GM12878 (cell line): Measurements from ENCODE around the gene RAD51B. TPM values are rescaled to one million over a fixed set of nuclear protein-coding genes. Genes with fewer than 3 reads are reported as not detected.

Experiments
- ATAC-seq: fragments of 200-7000 bp; cut with Tn5 transposase; 3 replicates; pipeline ENCODE4 v1.9.1; 2020; ENCODE audit warnings: mild to moderate bottlenecking, moderate library complexity
- BruUV-seq: library from RNA; stranded (reverse); fragments of 400-500 nt; replicated peaks from 2 replicates; lab custom pipeline; 2021; lab: Mats Ljungman, UMichigan
- CTCF ChIA-PET: fragments of 300-600 bp; sonication (Branson Sonifier 250); formaldehyde crosslinking; extraction: SDS; loops from one replicate; lab custom pipeline; 2021; ENCODE audit warnings: inconsistent platforms; lab: Yijun Ruan, JAX
- POLR2A ChIA-PET: fragments of 350-600 bp; formaldehyde crosslinking; extraction: SDS; loops from one replicate; lab custom pipeline; 2021; ENCODE audit warnings: inconsistent platforms; lab: Charles Lee
- RAD21 ChIA-PET: fragments of 300-600 bp; sonication (Branson Sonifier 250); formaldehyde crosslinking; loops from one replicate; lab custom pipeline; 2023; ENCODE audit warnings: antibody characterized with exemption; ENCODE audit not compliant: unreplicated experiment; lab: Charles Lee
- SMC1A ChIA-PET: fragments of 300-600 bp; sonication (Branson Sonifier 250); formaldehyde crosslinking; loops from one replicate; lab custom pipeline; 2023; ENCODE audit not compliant: unreplicated experiment, uncharacterized antibody; lab: Charles Lee
- DNase-seq: peaks from one replicate; pipeline ENCODE4 v3.0.0-alpha.2; 2011; ENCODE audit warnings: low read depth, low spot score
- FAIRE-seq: peaks from 3 replicates; lab custom pipeline; 2011; peaks lifted over from hg19 to GRCh38; lab: Jason Lieb, UNC
- H2AFZ ChIP-seq: 2 replicates; pipeline ENCODE4 v1.6.0; 2011; ENCODE audit warnings: low read depth, low read length, control low read depth; ENCODE audit not compliant: control insufficient read depth
- H3K27ac ChIP-seq: 2 replicates; pipeline ENCODE4 v1.5.1; 2011; ENCODE audit warnings: control low read depth; ENCODE audit not compliant: control insufficient read depth, insufficient read depth
- H3K27me3 ChIP-seq, 2 experiments: replicated peaks in 1 of 2; 2 replicates each; pipeline versions ENCODE4 v1.6.0 to v1.6.1; 2011; ENCODE audit warnings: low read length in 1 of 2; ENCODE audit not compliant: control insufficient read depth in 2 of 2, insufficient read depth in 2 of 2
- H3K36me3 ChIP-seq, 2 experiments: 2 replicates each; pipeline ENCODE4 v1.5.1; 2011; ENCODE audit warnings: low read length in 1 of 2; ENCODE audit not compliant: control insufficient read depth in 2 of 2, insufficient read depth in 2 of 2
- H3K4me1 ChIP-seq: 2 replicates; pipeline ENCODE4 v1.6.1; 2011; ENCODE audit warnings: mild to moderate bottlenecking, low read length, moderate library complexity, mixed read lengths; ENCODE audit not compliant: control insufficient read depth, insufficient read depth
- H3K4me2 ChIP-seq: 2 replicates; pipeline ENCODE4 v1.6.0; 2011; ENCODE audit warnings: control low read depth; ENCODE audit not compliant: control insufficient read depth, insufficient read depth
- H3K4me3 ChIP-seq: fragments of 200-600 bp; sonication (generic); 2 replicates; pipeline ENCODE4 v1.5.1; 2016
- H3K79me2 ChIP-seq: 2 replicates; pipeline ENCODE4 v1.6.0; 2011; ENCODE audit warnings: low read length; ENCODE audit not compliant: control insufficient read depth, insufficient read depth
- H3K9ac ChIP-seq: 2 replicates; pipeline ENCODE4 v1.8.0; 2011; ENCODE audit warnings: low read length, control low read depth, mixed read lengths; ENCODE audit not compliant: control insufficient read depth, insufficient read depth
- H3K9me3 ChIP-seq: replicated peaks from 3 replicates; pipeline ENCODE4 v1.5.1; 2011; ENCODE audit warnings: mild to moderate bottlenecking, low read length; ENCODE audit not compliant: control insufficient read depth, insufficient read depth
- H4K20me1 ChIP-seq: 2 replicates; pipeline ENCODE4 v1.6.0; 2011; ENCODE audit not compliant: control insufficient read depth, insufficient read depth
- ATF7 ChIP-seq: fragments of 450-650 bp; IDR thresholded peaks from 2 replicates; pipeline ENCODE4 v1.6.1; 2016; ENCODE audit warnings: low read depth, mild to moderate bottlenecking
- CBX3 ChIP-seq: fragments of 200-600 bp; sonication (generic); IDR thresholded peaks from 2 replicates; pipeline ENCODE4 v1.6.1; 2016; ENCODE audit warnings: low read depth, borderline replicate concordance
- CHD2 ChIP-seq: IDR thresholded peaks from 2 replicates; pipeline ENCODE4 v1.6.1; 2011; ENCODE audit warnings: low read depth, low read length, improper control_type of control experiment, borderline replicate concordance
- CREB1 ChIP-seq: IDR thresholded peaks from 2 replicates; pipeline ENCODE4 v1.6.1; 2012; ENCODE audit warnings: low read depth, mild to moderate bottlenecking, inconsistent platforms
- EGR1 ChIP-seq, 2 experiments: IDR thresholded peaks; 1 replicate in 1 of 2; 2 replicates in 1 of 2; pipeline ENCODE4 v1.6.1; 2011 to 2012; ENCODE audit warnings: low read depth in 2 of 2, low read length in 2 of 2, borderline replicate concordance in 1 of 2, mild to moderate bottlenecking in 1 of 2, moderate library complexity in 1 of 2
- ESRRA ChIP-seq: IDR thresholded peaks from 2 replicates; pipeline ENCODE4 v1.6.1; 2012; ENCODE audit warnings: mild to moderate bottlenecking, low read length, improper control_type of control experiment
- EZH2 ChIP-seq: IDR thresholded peaks from 2 replicates; pipeline ENCODE4 v1.6.1; 2012; ENCODE audit warnings: low read depth, mild to moderate bottlenecking, control low read depth, inconsistent platforms, low read length, borderline replicate concordance; ENCODE audit not compliant: control insufficient read depth
- HDAC6 ChIP-seq: fragments of 200-600 bp; sonication (generic); IDR thresholded peaks from one replicate; pipeline ENCODE4 v1.8.0; 2017; ENCODE audit warnings: antibody characterized with exemption; ENCODE audit not compliant: unreplicated experiment
- MYB ChIP-seq: fragments of 150-350 bp; IDR thresholded peaks from 2 replicates; pipeline ENCODE4 v1.6.1; 2014; ENCODE audit warnings: mild to moderate bottlenecking, low read depth, low read length, borderline replicate concordance
- NR2C2 ChIP-seq: IDR thresholded peaks from 2 replicates; pipeline ENCODE4 v1.6.1; 2011; ENCODE audit warnings: borderline replicate concordance, low read depth; ENCODE audit not compliant: control insufficient read depth, insufficient read length
- POU2F2 ChIP-seq: IDR thresholded peaks from 3 replicates; pipeline ENCODE4 v1.6.1; 2011; ENCODE audit warnings: low read depth, mild to moderate bottlenecking, low read length, borderline replicate concordance
- RBBP5 ChIP-seq: fragments of 200-600 bp; sonication (generic); conservative IDR thresholded peaks from 2 replicates; pipeline ENCODE4 v1.6.1; 2016
- RCOR1 ChIP-seq: conservative IDR thresholded peaks from 2 replicates; pipeline ENCODE4 v1.6.1; 2012; ENCODE audit warnings: low read depth, low read length, improper control_type of control experiment
- SMAD1 ChIP-seq: fragments of 450-650 bp; IDR thresholded peaks from 2 replicates; pipeline ENCODE4 v1.6.1; 2018; ENCODE audit warnings: mild to moderate bottlenecking, low read depth; ENCODE audit not compliant: partially characterized antibody
- SPI1 ChIP-seq: IDR thresholded peaks from 2 replicates; pipeline ENCODE4 v1.6.1; 2011; ENCODE audit warnings: low read depth, mild to moderate bottlenecking, low read length, moderate library complexity, borderline replicate concordance; ENCODE audit not compliant: insufficient read depth
- TCF12 ChIP-seq: IDR thresholded peaks from 2 replicates; pipeline ENCODE4 v1.6.1; 2011; ENCODE audit warnings: low read depth, mild to moderate bottlenecking, low read length
- USF2 ChIP-seq: IDR thresholded peaks from 2 replicates; pipeline ENCODE4 v1.6.1; 2011; ENCODE audit warnings: low read depth, low read length, improper control_type of control experiment, borderline replicate concordance
- WGBS: methylation state at CpG from one replicate; pipeline ENCODE4 v1.1.6; 2016; ENCODE audit warnings: low lambda C conversion rate; ENCODE audit not compliant: insufficient replicate concordance, insufficient coverage; ENCODE audit errors: missing lambda C conversion rate; 5-methylcytosine and 5-hydroxymethylcytosine counted together
- in situ Hi-C: fragments of 300-500 bp; cut with MboI; formaldehyde crosslinking; loops from 9 replicates; pipeline ENCODE4 v1.14.3; 2018; ENCODE audit warnings: mixed read lengths
- intact Hi-C: fragments of 100-400 bp; cut with micrococcal nuclease; formaldehyde crosslinking; loops from one replicate; pipeline ENCODE4 v1.14.2; 2022; ENCODE audit not compliant: unreplicated experiment
- polyA plus RNA-seq, 11 experiments: library from polyadenylated mRNA; depleted of rRNA in 4 of 11; unstranded in 6 of 11; stranded (reverse) in 5 of 11; fragments of >200 nt; fragmentation: Nextera tagmentation in 4 of 11; fragmentation: Illumina TruSeq in 1 of 11; extraction: Ambion mirVana in 4 of 11; extraction: Trizol in 1 of 11; gene quantifications; 1 replicate in 1 of 11; 2 replicates in 10 of 11; pipeline versions ENCODE4 v1.2.1 to v1.2.3, GENCODE V29; 2011 to 2016; ENCODE audit warnings: inconsistent platforms in 2 of 11, missing spikeins in 2 of 11, low read depth in 1 of 11
- total RNA-seq, 4 experiments: library from RNA; depleted of rRNA in 3 of 4; stranded (reverse); fragments of >200 nt in 3 of 4; fragmentation: Illumina TruSeq in 1 of 4; extraction: Trizol in 1 of 4; gene quantifications; 2 replicates each; pipeline versions ENCODE4 v1.2.1 to v1.2.3, GENCODE V29; 2013 to 2021

The RAD51B gene
- total and polyA plus RNA-seq, 10 of the 15 experiments (the other 5 are each of a cell fraction or from before 2014, with no cell fraction given): 9.8 to 26.8 (median 21.3) TPM

GRCh38 chr14:68390741-68391140 is 571.2 kb downstream of the RAD51B start:
- 87% methylated on average over 2 of the region's 2 CpGs for WGBS
- SMC1A ChIA-PET: interaction anchor here (0.7 to 4.3 kb wide), 6 partner anchors 8 to 143 kb away, joined by 3 to 23 read pairs (median 4); no protein-coding TSS in a partner anchor
- no TSS peak for BruUV-seq
- CTCF ChIA-PET: interaction anchor here (0.7 to 2.6 kb wide), 3 partner anchors 8 to 362 kb away, joined by 3 to 12 read pairs (median 3); no protein-coding TSS in a partner anchor
- no peak for DNase-seq
- Histone ChIP-seq H3K9ac (no peak overlapping the region), H3K27ac (no peak overlapping the region), H3K4me1 (peaks cover 15% of the 10 kb centered on the region), H3K36me3 (no peaks in the 10 kb centered on the region), H3K9me3 (no peaks in the 10 kb centered on the region), H3K4me2 (no peak overlapping the region), H3K79me2 (no peaks in the 10 kb centered on the region), H4K20me1 (no peaks in the 10 kb centered on the region), H3K27me3 (no peaks in the 10 kb centered on the region), H3K4me3 (no peak overlapping the region), H2AFZ (no peak overlapping the region)
- no peak for FAIRE-seq
- TF ChIP-seq USF2 (no peak), SMAD1 (no peak), CBX3 (no peak), CREB1 (no peak), EZH2 (no peak), RBBP5 (no peak), NR2C2 (no peak), SPI1 (no peak), MYB (no peak), ESRRA (no peak), HDAC6 (no peak), TCF12 (no peak), POU2F2 (no peak), EGR1 (IDR thresholded peaks at IDR 0.05; ENCODE audit: borderline replicate concordance in 1 of 2, low read depth in 2 of 2, low read length in 2 of 2) (no peak), ATF7 (no peak), CHD2 (no peak), RCOR1 (no peak)
- POLR2A ChIA-PET: no interaction called here
- RAD21 ChIA-PET: interaction anchor here (1.1 kb wide), 1 partner anchor 11 kb away, joined by 5 read pairs; no protein-coding TSS in a partner anchor
- ATAC-seq: no peak
- in situ Hi-C loops: no loop called here
- intact Hi-C loops: no loop called here
